ENCODE measurements around the gene DISC1. TPM values are rescaled to one million over a fixed set of nuclear protein-coding genes. Genes with fewer than 3 reads are reported as not detected.

Gene DISC1
- total RNA-seq, 2 experiments from 2014 or later, result 2.8 to 3.9 TPM

DNA sequence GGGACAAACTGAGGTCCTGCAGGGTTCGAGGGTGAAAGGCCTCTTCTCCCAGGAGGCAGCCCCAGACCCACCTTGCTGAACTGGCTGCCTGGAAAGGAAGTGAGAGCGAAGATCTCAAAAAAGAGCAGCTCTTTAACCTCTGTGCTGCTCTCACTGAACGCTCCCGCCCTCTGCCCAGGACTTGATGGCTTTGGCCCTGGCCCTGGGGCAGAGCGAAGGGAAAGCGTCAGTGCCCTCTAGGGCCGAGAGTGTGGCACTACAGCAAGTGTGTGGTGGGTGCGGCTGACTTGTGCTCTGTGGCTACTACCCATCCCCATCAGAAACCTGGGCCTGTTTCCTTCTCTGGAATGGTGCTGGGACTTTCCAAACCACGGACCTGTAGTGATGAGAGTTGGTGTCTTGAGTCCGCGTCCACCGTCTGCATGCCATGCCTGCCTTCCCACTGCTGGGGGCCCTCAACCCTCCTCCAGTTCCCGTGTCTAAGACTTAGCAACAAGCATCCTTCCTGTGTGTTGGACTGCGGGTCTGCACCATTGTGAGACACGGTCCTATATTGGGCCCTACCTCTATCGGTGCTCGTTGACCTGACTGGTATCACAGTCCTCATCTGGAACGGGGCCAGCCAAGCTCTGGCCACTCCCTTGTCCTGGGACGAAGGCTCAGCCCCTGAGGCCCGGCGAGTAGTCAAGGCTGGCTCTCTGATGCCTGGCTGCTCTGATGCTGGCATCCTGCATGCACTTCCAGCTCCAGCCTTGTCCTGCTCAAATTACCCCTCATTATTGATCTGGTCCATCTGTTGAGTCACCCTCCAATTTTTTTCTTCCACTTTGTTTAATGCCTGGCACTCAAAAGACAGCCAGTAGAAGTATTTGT lies 180.3 kb downstream of the DISC1 start:
- H3K27ac Mint-ChIP-seq, result no peak overlapping the region

DNA sequence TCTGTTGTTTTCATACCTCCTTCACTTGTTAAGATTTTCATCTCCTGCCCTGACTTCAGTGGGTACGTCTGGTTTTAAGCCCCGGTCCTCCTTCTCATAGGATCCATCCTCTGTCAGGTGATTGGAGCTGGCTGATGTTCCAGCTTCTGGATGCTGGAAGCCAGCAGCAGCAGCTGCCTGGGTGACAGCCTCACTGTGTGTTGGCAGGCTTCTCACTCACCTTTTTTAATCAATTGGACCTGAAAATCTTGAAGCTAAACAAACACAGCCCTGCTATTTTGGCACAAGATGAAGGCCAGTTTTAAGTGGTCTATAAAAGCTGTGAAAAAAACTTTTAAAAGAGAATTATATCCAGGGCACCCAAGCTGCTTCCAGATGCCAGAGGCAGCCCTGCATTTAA lies 181.0 kb downstream of the DISC1 start:
- CTCF ChIA-PET, result interaction anchor here (0.9 to 1.7 kb wide), 3 partner anchors 41 to 450 kb away, joined by 3 to 11 read pairs (median 3); no protein-coding TSS in a partner anchor
- intact Hi-C loops (cut with micrococcal nuclease), result loop anchor here (5.0 to 10.0 kb wide), 2 partner anchors 50 to 453 kb away; no protein-coding TSS in a partner anchor
- Mint-ChIP-seq H3K4me1 (ENCODE audit: low read depth) (no peaks in the 10 kb centered on the region), H3K27me3 (no peaks in the 10 kb centered on the region), H3K9me3 (no peaks in the 10 kb centered on the region), H3K4me3 (no peak overlapping the region), H3K36me3 (peaks cover 8% of the 10 kb centered on the region), H3K27ac (no peak overlapping the region)
- DNase-seq, result no peak
- POLR2A ChIA-PET, result no interaction called here

More for the DNA sequence above, 180.3 kb downstream of the DISC1 start:
- ChIA-PET POLR2A (no interaction called here), CTCF (interaction anchor here (0.9 to 1.7 kb wide), 7 partner anchors 22 to 449 kb away, joined by 3 to 11 read pairs (median 3); no protein-coding TSS in a partner anchor)
- no peaks in the 10 kb centered on the region for H3K4me1 Mint-ChIP-seq (ENCODE audit: low read depth)
- H3K9me3 Mint-ChIP-seq, result no peaks in the 10 kb centered on the region
- H3K36me3 Mint-ChIP-seq, result peaks cover 10% of the 10 kb centered on the region
- no peak overlapping the region for H3K4me3 Mint-ChIP-seq
- intact Hi-C loops (cut with micrococcal nuclease), result loop anchor here (5.0 to 10.0 kb wide), 2 partner anchors 50 to 452 kb away; no protein-coding TSS in a partner anchor
- no peaks in the 10 kb centered on the region for H3K27me3 Mint-ChIP-seq
- peak; percentile 60 for DNase-seq

DNA sequence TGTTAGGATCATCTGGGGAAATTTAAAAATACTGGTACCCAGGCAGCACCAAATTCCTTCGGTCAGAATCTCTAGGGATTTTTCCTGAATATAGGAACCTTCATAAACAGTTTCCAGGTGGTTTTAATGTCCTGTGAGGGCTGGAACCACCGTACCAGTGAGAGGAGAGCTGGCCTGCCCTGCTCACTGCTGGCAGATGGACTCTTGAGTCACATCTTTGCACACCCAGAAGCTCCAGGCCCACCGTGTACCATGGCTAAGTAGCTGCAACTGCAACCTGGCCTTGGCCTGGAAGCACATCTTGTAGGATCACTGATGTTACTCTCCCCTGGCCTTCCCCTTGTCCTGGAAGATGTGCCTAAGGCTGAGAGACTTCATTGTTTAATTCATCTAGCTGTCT lies 181.5 kb downstream of the DISC1 start:
- intact Hi-C loops (cut with micrococcal nuclease), result loop anchor here (5.0 to 10.0 kb wide), 2 partner anchors 51 to 453 kb away; no protein-coding TSS in a partner anchor
- H3K27ac Mint-ChIP-seq, result no peak overlapping the region
- no peak for DNase-seq
- H3K4me1 Mint-ChIP-seq (ENCODE audit: low read depth), result no peaks in the 10 kb centered on the region
- H3K36me3 Mint-ChIP-seq, result peaks cover 8% of the 10 kb centered on the region
- H3K9me3 Mint-ChIP-seq, result no peaks in the 10 kb centered on the region
- CTCF ChIA-PET, result interaction anchor here (0.9 to 1.7 kb wide), 3 partner anchors 41 to 450 kb away, joined by 3 to 11 read pairs (median 3); no protein-coding TSS in a partner anchor
- H3K27me3 Mint-ChIP-seq, result no peaks in the 10 kb centered on the region
- POLR2A ChIA-PET, result no interaction called here
- H3K4me3 Mint-ChIP-seq, result no peak overlapping the region

DNA sequence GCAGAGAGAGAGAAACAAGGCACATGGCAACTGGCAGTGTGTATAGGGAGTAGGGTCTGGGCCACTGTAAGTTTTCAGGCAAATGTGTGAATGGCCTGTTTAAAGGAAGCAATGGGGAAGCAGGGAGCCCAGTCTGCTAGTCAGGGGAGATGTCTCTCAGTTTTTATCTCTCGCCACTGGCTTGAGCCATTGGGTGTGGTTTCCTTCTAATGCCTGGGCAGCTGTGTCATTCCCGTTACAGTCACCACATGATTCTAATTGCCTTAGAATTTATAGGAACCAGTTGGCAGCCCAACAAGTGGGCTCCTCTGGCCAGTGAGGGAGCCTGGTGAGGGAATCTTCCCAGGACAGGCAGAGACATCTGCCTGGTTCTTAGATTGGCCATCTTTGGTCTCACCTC lies 182.4 kb downstream of the DISC1 start:
- DNase-seq, result no peak
- Mint-ChIP-seq H3K27ac (no peak overlapping the region), H3K27me3 (no peaks in the 10 kb centered on the region), H3K36me3 (peaks cover 14% of the 10 kb centered on the region), H3K4me1 (ENCODE audit: low read depth) (no peaks in the 10 kb centered on the region), H3K4me3 (no peak overlapping the region), H3K9me3 (no peaks in the 10 kb centered on the region)
- ChIA-PET POLR2A (no interaction called here), CTCF (interaction anchor here (1.7 kb wide), 1 partner anchor 52 kb away, joined by 11 read pairs; no protein-coding TSS in a partner anchor)
- intact Hi-C loops (cut with micrococcal nuclease), result loop anchor here (5.0 to 10.0 kb wide), 2 partner anchors 52 to 454 kb away; no protein-coding TSS in a partner anchor

DNA sequence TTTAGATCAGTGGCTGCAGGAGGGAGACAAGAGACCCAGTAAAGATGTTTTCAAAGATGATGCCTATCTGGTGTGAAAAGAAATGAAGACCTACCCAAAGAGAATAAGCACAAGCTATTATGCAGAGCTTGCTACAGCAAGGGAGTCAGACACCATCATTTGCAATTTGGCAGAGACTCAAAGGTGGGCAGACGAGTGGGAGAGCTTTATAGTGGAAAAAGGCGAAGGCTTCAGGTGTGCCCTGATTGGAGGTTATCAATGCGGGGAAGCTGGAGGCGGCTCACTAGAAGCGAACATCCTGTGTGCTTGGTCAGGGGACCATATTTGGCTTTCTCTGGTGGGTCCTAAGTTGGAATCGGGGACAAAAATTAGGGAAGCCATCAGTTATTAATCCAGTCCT lies 183.8 kb downstream of the DISC1 start:
- intact Hi-C loops (cut with micrococcal nuclease), result no loop called here
- ChIA-PET CTCF (interaction anchor here (1.5 kb wide), 1 partner anchor 54 kb away, joined by 7 read pairs; no protein-coding TSS in a partner anchor), POLR2A (no interaction called here)
- H3K9me3 Mint-ChIP-seq, result no peaks in the 10 kb centered on the region
- H3K27me3 Mint-ChIP-seq, result no peaks in the 10 kb centered on the region
- no peak for DNase-seq
- H3K4me1 Mint-ChIP-seq (ENCODE audit: low read depth), result no peaks in the 10 kb centered on the region
- H3K4me3 Mint-ChIP-seq, result no peak overlapping the region
- no peak overlapping the region for H3K27ac Mint-ChIP-seq
- peaks cover 16% of the 10 kb centered on the region for H3K36me3 Mint-ChIP-seq

DNA sequence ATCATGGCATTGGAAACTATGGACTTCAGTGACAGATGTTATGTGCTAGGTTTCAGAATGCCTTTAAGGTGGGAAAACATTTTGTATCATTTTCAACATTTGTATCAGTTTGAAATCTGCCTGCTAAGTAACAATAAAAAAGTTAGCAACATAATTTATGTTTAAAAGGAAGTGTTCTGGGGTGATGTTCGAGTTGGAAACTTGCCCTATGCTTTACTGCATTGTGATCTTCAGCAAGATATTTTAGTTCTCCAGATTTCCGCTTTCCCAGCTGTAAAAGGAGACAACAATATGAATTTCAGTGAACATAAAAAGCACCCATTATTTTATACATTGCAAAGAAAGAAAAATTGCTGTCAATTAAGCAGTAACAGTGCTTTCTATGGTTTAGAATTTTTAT lies 187.4 kb downstream of the DISC1 start:
- Mint-ChIP-seq H3K9me3 (no peaks in the 10 kb centered on the region), H3K36me3 (peaks cover 24% of the 10 kb centered on the region), H3K27ac (no peak overlapping the region), H3K4me3 (no peak overlapping the region), H3K27me3 (no peaks in the 10 kb centered on the region), H3K4me1 (ENCODE audit: low read depth) (no peaks in the 10 kb centered on the region)
- no peak for DNase-seq
- POLR2A ChIA-PET, result no interaction called here
- intact Hi-C loops (cut with micrococcal nuclease), result no loop called here
- CTCF ChIA-PET, result no interaction called here

DNA sequence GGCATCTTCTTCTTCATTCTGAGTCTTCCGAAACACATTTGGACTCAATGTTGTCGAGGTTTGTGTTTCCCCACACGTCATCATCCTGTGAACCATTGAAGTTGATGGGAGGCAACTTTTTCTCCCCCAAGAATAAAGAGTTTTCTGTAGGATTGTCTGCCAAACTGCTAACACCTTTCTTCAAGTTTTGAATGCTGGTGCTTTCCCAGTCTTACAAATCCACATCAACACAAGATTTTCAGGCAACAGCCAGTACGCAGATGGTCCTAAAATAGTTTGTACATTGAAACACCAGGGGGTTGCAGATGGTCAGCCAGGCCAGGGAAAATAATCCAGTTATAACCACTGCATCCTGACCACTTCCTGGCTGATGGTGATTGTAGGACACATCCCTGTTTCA lies 187.9 kb downstream of the DISC1 start:
- no peak for DNase-seq
- intact Hi-C loops (cut with micrococcal nuclease), result no loop called here
- Mint-ChIP-seq H3K36me3 (peaks cover 24% of the 10 kb centered on the region), H3K4me1 (ENCODE audit: low read depth) (no peaks in the 10 kb centered on the region), H3K4me3 (no peak overlapping the region), H3K9me3 (no peaks in the 10 kb centered on the region), H3K27ac (no peak overlapping the region), H3K27me3 (no peaks in the 10 kb centered on the region)
- CTCF ChIA-PET, result no interaction called here
- POLR2A ChIA-PET, result no interaction called here

DNA sequence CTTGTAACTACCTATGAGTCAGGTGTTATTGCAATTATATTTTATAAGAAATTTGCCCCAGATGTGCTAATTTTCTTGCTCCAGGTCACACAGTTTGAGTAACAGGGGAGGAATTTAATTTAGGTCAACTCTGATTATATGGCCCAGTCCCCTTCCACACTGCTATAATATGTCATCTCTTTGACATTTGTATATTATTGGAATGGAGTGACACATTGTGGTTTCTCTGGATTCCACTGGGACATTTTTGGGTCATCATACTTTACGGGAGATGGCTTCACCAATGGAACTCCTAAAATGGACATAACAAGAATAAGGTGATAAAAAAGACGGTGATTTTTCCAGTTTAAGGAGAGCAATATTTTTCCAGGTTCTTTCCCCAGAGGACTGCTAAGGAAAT lies 191.2 kb downstream of the DISC1 start:
- Mint-ChIP-seq H3K36me3 (peaks cover 18% of the 10 kb centered on the region), H3K27me3 (no peaks in the 10 kb centered on the region), H3K4me1 (ENCODE audit: low read depth) (no peaks in the 10 kb centered on the region), H3K27ac (no peak overlapping the region), H3K4me3 (no peak overlapping the region), H3K9me3 (no peaks in the 10 kb centered on the region)
- intact Hi-C loops (cut with micrococcal nuclease), result no loop called here
- CTCF ChIA-PET, result no interaction called here
- no peak for DNase-seq
- POLR2A ChIA-PET, result no interaction called here

DNA sequence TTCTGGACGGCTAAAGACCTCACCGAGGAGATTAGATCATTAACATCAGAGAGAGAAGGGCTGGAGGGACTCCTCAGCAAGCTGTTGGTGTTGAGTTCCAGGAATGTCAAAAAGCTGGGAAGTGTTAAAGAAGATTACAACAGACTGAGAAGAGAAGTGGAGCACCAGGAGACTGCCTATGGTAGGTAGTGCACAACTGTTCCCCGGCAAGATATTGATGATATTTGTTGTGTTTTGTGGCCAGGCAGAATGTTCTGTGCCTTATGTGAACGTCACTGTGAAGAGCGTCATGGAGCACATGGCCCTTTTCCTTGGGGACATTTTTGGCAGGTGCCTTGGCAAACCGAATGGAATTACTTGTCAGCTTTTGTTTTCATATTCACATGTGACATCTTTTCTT lies 191.7 kb downstream of the DISC1 start:
- H3K4me3 Mint-ChIP-seq, result no peak overlapping the region
- H3K27ac Mint-ChIP-seq, result no peak overlapping the region
- no peaks in the 10 kb centered on the region for H3K4me1 Mint-ChIP-seq (ENCODE audit: low read depth)
- POLR2A ChIA-PET, result no interaction called here
- DNase-seq, result no peak
- peaks cover 20% of the 10 kb centered on the region for H3K36me3 Mint-ChIP-seq
- intact Hi-C loops (cut with micrococcal nuclease), result no loop called here
- CTCF ChIA-PET, result no interaction called here
- H3K27me3 Mint-ChIP-seq, result no peaks in the 10 kb centered on the region
- no peaks in the 10 kb centered on the region for H3K9me3 Mint-ChIP-seq

DNA sequence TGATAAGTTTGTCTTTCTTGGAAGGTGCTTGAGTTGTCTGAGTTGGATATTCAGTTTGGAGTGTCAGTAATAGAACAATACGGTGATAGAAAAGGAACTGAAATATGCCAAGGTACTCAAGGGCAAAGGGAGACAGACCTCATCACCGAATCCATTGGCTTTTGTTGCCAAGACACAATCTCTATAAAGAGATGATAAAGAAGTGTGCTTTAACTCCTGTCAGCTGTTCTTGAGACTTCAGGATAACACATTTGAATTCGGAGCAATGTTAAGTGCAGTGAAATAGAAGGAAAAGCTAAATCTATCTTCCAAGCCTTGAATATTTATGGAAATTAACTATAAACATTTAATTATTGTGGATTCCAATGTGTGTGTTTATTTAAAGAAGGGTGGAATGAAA lies 194.7 kb downstream of the DISC1 start:
- Mint-ChIP-seq H3K9me3 (no peaks in the 10 kb centered on the region), H3K27ac (no peak overlapping the region), H3K36me3 (peaks cover 22% of the 10 kb centered on the region), H3K4me3 (no peak overlapping the region), H3K4me1 (ENCODE audit: low read depth) (no peaks in the 10 kb centered on the region), H3K27me3 (no peaks in the 10 kb centered on the region)
- intact Hi-C loops (cut with micrococcal nuclease), result no loop called here
- DNase-seq, result no peak
- ChIA-PET CTCF (interaction anchor here (1.1 to 1.8 kb wide), 2 partner anchors 35 to 45 kb away, joined by 3 to 4 read pairs; no protein-coding TSS in a partner anchor), POLR2A (no interaction called here)

DNA sequence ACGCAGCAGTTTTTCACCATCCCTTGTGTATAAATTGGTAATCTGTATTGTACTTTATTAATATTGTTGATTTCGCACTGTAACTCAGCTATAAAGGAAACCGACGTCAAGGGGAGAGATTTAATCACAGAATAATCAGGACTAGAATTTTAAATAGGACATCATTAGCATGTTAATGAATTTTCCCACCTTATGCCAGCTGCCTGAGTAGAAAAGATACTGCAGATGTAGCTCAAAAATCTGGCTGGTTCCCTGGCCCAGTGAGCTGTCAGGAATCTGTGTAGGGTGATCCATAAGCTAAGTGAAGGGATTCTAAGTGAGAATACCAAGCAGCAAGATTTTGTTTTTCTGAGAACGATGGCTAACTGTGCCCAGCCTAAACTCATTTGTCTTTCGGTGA lies 195.5 kb downstream of the DISC1 start:
- peaks cover 21% of the 10 kb centered on the region for H3K36me3 Mint-ChIP-seq
- no peak overlapping the region for H3K4me3 Mint-ChIP-seq
- no peaks in the 10 kb centered on the region for H3K9me3 Mint-ChIP-seq
- CTCF ChIA-PET, result interaction anchor here (1.8 kb wide), 1 partner anchor 44 kb away, joined by 4 read pairs; no protein-coding TSS in a partner anchor
- no peak overlapping the region for H3K27ac Mint-ChIP-seq
- POLR2A ChIA-PET, result no interaction called here
- no peaks in the 10 kb centered on the region for H3K27me3 Mint-ChIP-seq
- intact Hi-C loops (cut with micrococcal nuclease), result no loop called here
- no peaks in the 10 kb centered on the region for H3K4me1 Mint-ChIP-seq (ENCODE audit: low read depth)
- no peak for DNase-seq

DNA sequence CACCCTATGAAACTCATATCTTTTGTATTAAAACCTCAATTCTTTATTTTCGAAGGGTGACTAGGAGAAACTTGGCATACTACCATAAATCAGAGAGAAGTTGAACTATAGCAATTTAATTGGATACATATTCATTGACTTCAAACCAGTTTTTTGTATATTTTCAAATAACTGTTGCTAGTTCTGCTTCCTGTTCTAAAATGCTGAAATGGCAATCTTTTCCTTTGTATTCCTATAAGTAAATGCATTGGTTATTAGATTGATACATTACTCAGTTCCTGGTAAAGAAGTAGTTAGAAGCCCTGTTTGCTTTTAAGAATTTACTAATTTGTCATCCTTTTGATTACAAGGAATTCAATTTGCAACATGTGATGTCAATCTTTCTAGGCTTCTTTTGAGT lies 200.0 kb downstream of the DISC1 start:
- CTCF ChIA-PET, result no interaction called here
- Mint-ChIP-seq H3K36me3 (peaks cover 15% of the 10 kb centered on the region), H3K4me3 (no peak overlapping the region), H3K27ac (no peak overlapping the region), H3K4me1 (ENCODE audit: low read depth) (no peaks in the 10 kb centered on the region), H3K9me3 (no peaks in the 10 kb centered on the region), H3K27me3 (no peaks in the 10 kb centered on the region)
- POLR2A ChIA-PET, result no interaction called here
- intact Hi-C loops (cut with micrococcal nuclease), result no loop called here
- DNase-seq, result no peak

All from activated CD4-positive, alpha-beta memory T cell treated with anti-CD3 and anti-CD28 coated beads for 36 hours (primary cell).